ENCODE measurements around the gene GAL3ST2. TPM values are rescaled to one million over a fixed set of nuclear protein-coding genes. Genes with fewer than 3 reads are reported as not detected.

The GAL3ST2 gene
- total RNA-seq, 2 donors from 2014 or later = not detected

- ATAC-seq = no peak
- TF ChIP-seq CTCF (IDR thresholded peaks at IDR 0.05) (no peak), POLR2A (IDR thresholded peaks at IDR 0.05) (no peak)
- Histone ChIP-seq H3K4me1 (no peaks in the 10 kb centered on the region), H3K36me3 (replicated peaks in 1 of 2; ENCODE audit: insufficient read depth in 1 of 2, low read depth in 2 of 2) (no peaks in the 10 kb centered on the region), H3K27me3 (no peaks in the 10 kb centered on the region), H3K27ac (no peak overlapping the region), H3K4me3 (no peak overlapping the region), H3K9me3 (no peaks in the 10 kb centered on the region)
- no peak for DNase-seq
- intact Hi-C loops (cut with DNase I) = no loop called here
- whole genome bisulfite sequencing, 2 donors = 84% methylated on average over 10 of the region's 10 CpGs
These were observed 58.0 kb downstream of the GAL3ST2 start for GRCh38 chr2:241834527-241835210.

GRCh38 chr2:241835611-241836010 is 59.0 kb downstream of the GAL3ST2 start:
- DNase-seq (no peak), ATAC-seq (no peak)
- Histone ChIP-seq H3K4me3 (no peak overlapping the region), H3K27ac (no peak overlapping the region), H3K27me3 (no peaks in the 10 kb centered on the region), H3K4me1 (no peaks in the 10 kb centered on the region), H3K9me3 (no peaks in the 10 kb centered on the region), H3K36me3 (replicated peaks in 1 of 2; ENCODE audit: insufficient read depth in 1 of 2, low read depth in 2 of 2) (no peaks in the 10 kb centered on the region)
- TF ChIP-seq POLR2A (IDR thresholded peaks at IDR 0.05) (no peak), CTCF (IDR thresholded peaks at IDR 0.05) (no peak)
- WGBS, 2 donors = 56 to 76% methylated on average over 4 of the region's 4 CpGs
- intact Hi-C loops (cut with DNase I) = no loop called here

GRCh38 chr2:241836292-241836691 is 59.7 kb downstream of the GAL3ST2 start:
- no peak overlapping the region for H3K4me3 ChIP-seq
- intact Hi-C loops (cut with DNase I) = no loop called here
- H3K4me1 ChIP-seq = no peaks in the 10 kb centered on the region
- WGBS, 2 donors = 52 to 55% methylated on average over 6 of the region's 6 CpGs
- no peak overlapping the region for H3K27ac ChIP-seq
- TF ChIP-seq POLR2A (IDR thresholded peaks at IDR 0.05) (no peak), CTCF (IDR thresholded peaks at IDR 0.05) (no peak)
- DNase-seq = no peak
- no peaks in the 10 kb centered on the region for H3K36me3 ChIP-seq (replicated peaks in 1 of 2; ENCODE audit: insufficient read depth in 1 of 2, low read depth in 2 of 2)
- ATAC-seq = no peak
- H3K27me3 ChIP-seq = no peaks in the 10 kb centered on the region
- H3K9me3 ChIP-seq = no peaks in the 10 kb centered on the region

GRCh38 chr2:241837197-241837965 is 60.8 kb downstream of the GAL3ST2 start:
- Histone ChIP-seq H3K4me3 (no peak overlapping the region), H3K27ac (no peak overlapping the region), H3K4me1 (no peaks in the 10 kb centered on the region), H3K36me3 (replicated peaks in 1 of 2; ENCODE audit: insufficient read depth in 1 of 2, low read depth in 2 of 2) (no peaks in the 10 kb centered on the region), H3K27me3 (no peaks in the 10 kb centered on the region), H3K9me3 (no peaks in the 10 kb centered on the region)
- ATAC-seq (no peak), DNase-seq (no peak)
- intact Hi-C loops (cut with DNase I) = no loop called here
- WGBS, 2 donors = 42 to 45% methylated on average over 13 of the region's 13 CpGs
- TF ChIP-seq POLR2A (IDR thresholded peaks at IDR 0.05) = no peak
- TF ChIP-seq CTCF (IDR thresholded peaks at IDR 0.05) = no peak

Data from body of pancreas (tissue), 4 donors.